GM23248 (cell line): Measurements from ENCODE around the gene P2RX4. TPM values are rescaled to one million over a fixed set of nuclear protein-coding genes. Genes with fewer than 3 reads are reported as not detected.

Experiments used
- DNase-seq: peaks from one replicate; pipeline ENCODE4 v3.0.0-alpha.2; 2015
- H2AFZ ChIP-seq: fragments of 200-600 bp; sonication (generic); 2 replicates; pipeline ENCODE4 v1.6.1; 2016; ENCODE audit warnings: antibody characterized with exemption
- H3F3A ChIP-seq: fragments of 200-600 bp; sonication (generic); 2 replicates; pipeline ENCODE4 v1.6.1; 2016; ENCODE audit warnings: mild to moderate bottlenecking, antibody characterized with exemption, mixed run types; ENCODE audit not compliant: insufficient read depth
- H3K27ac ChIP-seq: fragments of 200-600 bp; sonication (generic); 2 replicates; pipeline ENCODE4 v1.5.1; 2016; ENCODE audit warnings: mild to moderate bottlenecking
- H3K27me3 ChIP-seq: fragments of 200-600 bp; sonication (generic); replicated peaks from 2 replicates; pipeline ENCODE4 v1.6.1; 2016; ENCODE audit warnings: mild to moderate bottlenecking; ENCODE audit not compliant: insufficient read depth
- H3K36me3 ChIP-seq: fragments of 200-600 bp; sonication (generic); 2 replicates; pipeline ENCODE4 v1.6.1; 2016; ENCODE audit warnings: low read depth, mild to moderate bottlenecking
- H3K4me1 ChIP-seq: fragments of 200-600 bp; sonication (generic); 2 replicates; pipeline ENCODE4 v1.6.1; 2016; ENCODE audit warnings: mild to moderate bottlenecking; ENCODE audit not compliant: insufficient read depth
- H3K4me2 ChIP-seq: fragments of 200-600 bp; sonication (generic); one replicate; pipeline ENCODE4 v1.6.1; 2016; ENCODE audit warnings: mild to moderate bottlenecking; ENCODE audit not compliant: unreplicated experiment
- H3K4me3 ChIP-seq: fragments of 200-600 bp; sonication (generic); 2 replicates; pipeline ENCODE4 v1.5.1; 2016; ENCODE audit warnings: mild to moderate bottlenecking
- H3K79me2 ChIP-seq: fragments of 200-600 bp; sonication (generic); 2 replicates; pipeline ENCODE4 v1.6.1; 2016; ENCODE audit warnings: mild to moderate bottlenecking; ENCODE audit not compliant: insufficient read depth
- H3K9ac ChIP-seq: fragments of 200-600 bp; sonication (generic); 2 replicates; pipeline ENCODE4 v1.6.1; 2016; ENCODE audit warnings: mild to moderate bottlenecking
- H3K9me2 ChIP-seq: fragments of 200-600 bp; sonication (generic); 2 replicates; pipeline ENCODE4 v1.6.1; 2016; ENCODE audit warnings: mixed run types, mild to moderate bottlenecking, moderate library complexity; ENCODE audit not compliant: insufficient read depth
- H3K9me3 ChIP-seq: fragments of 200-600 bp; sonication (generic); one replicate; pipeline ENCODE4 v1.6.1; 2017; ENCODE audit warnings: low read depth
- H4K20me1 ChIP-seq: fragments of 200-600 bp; sonication (generic); 2 replicates; pipeline ENCODE4 v1.6.0; 2016; ENCODE audit not compliant: insufficient read depth
- EZH2 ChIP-seq: fragments of 200-600 bp; sonication (generic); IDR thresholded peaks from 2 replicates; pipeline ENCODE4 v1.6.1; 2018; ENCODE audit warnings: antibody characterized with exemption, mild to moderate bottlenecking; ENCODE audit not compliant: insufficient read depth, poor library complexity, severe bottlenecking
- EZH2phosphoT487 ChIP-seq: fragments of 200-600 bp; sonication (generic); IDR thresholded peaks from 2 replicates; pipeline ENCODE4 v1.6.1; 2018; ENCODE audit warnings: antibody characterized with exemption, moderate library complexity, mild to moderate bottlenecking, low read depth; ENCODE audit not compliant: insufficient read depth
- WGBS, 2 experiments: methylation state at CpG; one replicate each; pipeline ENCODE4 v1.1.6; 2015 to 2017; ENCODE audit warnings: low lambda C conversion rate in 2 of 2, low coverage in 1 of 2; ENCODE audit errors: missing lambda C conversion rate in 2 of 2; 5-methylcytosine and 5-hydroxymethylcytosine counted together
- in situ Hi-C: fragments of 300-500 bp; cut with MboI; formaldehyde crosslinking; loops from 2 replicates; pipeline ENCODE4 v1.15.0; 2020
- polyA plus RNA-seq: library from polyadenylated mRNA; unstranded; fragments of >200 nt; fragmentation: Nextera tagmentation; extraction: Ambion mirVana; gene quantifications from 2 replicates; pipeline ENCODE4 v1.2.1, GENCODE V29; 2016
- total RNA-seq: library from RNA; depleted of rRNA; stranded (reverse); fragments of >200 nt; shearing (Covaris generic); gene quantifications from 2 replicates; pipeline ENCODE4 v1.2.3, GENCODE V29; 2014

P2RX4 gene
- total and polyA plus RNA-seq, 2 experiments from 2014 or later = 18.5 to 27.9 TPM

GRCh38 chr12:121264135-121264534, 54.2 kb downstream of the P2RX4 start:
- H3K9me3 ChIP-seq = no peaks in the 10 kb centered on the region
- H2AFZ ChIP-seq = no peak overlapping the region
- H4K20me1 ChIP-seq = no peaks in the 10 kb centered on the region
- H3K36me3 ChIP-seq = peaks cover 21% of the 10 kb centered on the region; the same call in 1 of the 2 replicates
- TF ChIP-seq EZH2phosphoT487 (no peak), EZH2 (no peak)
- H3K27me3 ChIP-seq = no peaks in the 10 kb centered on the region
- H3K4me2 ChIP-seq = no peak overlapping the region
- no peak overlapping the region for H3K9ac ChIP-seq
- no peaks in the 10 kb centered on the region for H3K9me2 ChIP-seq
- 87 to 93% methylated on average over 8 of the region's 8 CpGs for WGBS, 2 experiments
- H3K79me2 ChIP-seq = no peaks in the 10 kb centered on the region
- H3K27ac ChIP-seq = no peak overlapping the region
- DNase-seq = no peak
- H3F3A ChIP-seq = no peaks in the 10 kb centered on the region
- no peak overlapping the region for H3K4me3 ChIP-seq
- H3K4me1 ChIP-seq = no peaks in the 10 kb centered on the region
- in situ Hi-C loops = no loop called here

- Histone ChIP-seq H3K9ac (no peak overlapping the region), H3K4me2 (no peak overlapping the region), H4K20me1 (no peaks in the 10 kb centered on the region), H3K9me3 (no peaks in the 10 kb centered on the region), H3K9me2 (no peaks in the 10 kb centered on the region), H3F3A (no peaks in the 10 kb centered on the region), H3K27me3 (no peaks in the 10 kb centered on the region), H3K4me1 (no peaks in the 10 kb centered on the region), H3K4me3 (no peak overlapping the region), H3K36me3 (peaks cover 24% of the 10 kb centered on the region; the same call in 1 of the 2 replicates), H3K27ac (no peak overlapping the region), H3K79me2 (no peaks in the 10 kb centered on the region), H2AFZ (no peak overlapping the region)
- no peak for DNase-seq
- WGBS, 2 experiments = 86 to 87% methylated on average over 10 of the region's 10 CpGs
- in situ Hi-C loops = no loop called here
- TF ChIP-seq EZH2phosphoT487 = no peak
- no peak for TF ChIP-seq EZH2
These were observed 55.1 kb downstream of the P2RX4 start for GRCh38 chr12:121264951-121265515.

GRCh38 chr12:121267822-121268221, 57.9 kb downstream of the P2RX4 start:
- DNase-seq = no peak
- Histone ChIP-seq H3K27me3 (no peaks in the 10 kb centered on the region), H3K79me2 (no peaks in the 10 kb centered on the region), H3K4me1 (no peaks in the 10 kb centered on the region), H3K4me3 (no peak overlapping the region), H3K4me2 (no peak overlapping the region), H3K9me3 (no peaks in the 10 kb centered on the region), H3K36me3 (peaks cover 28% of the 10 kb centered on the region; the same call in 1 of the 2 replicates), H3F3A (no peaks in the 10 kb centered on the region), H3K27ac (no peak overlapping the region), H3K9ac (no peak overlapping the region), H2AFZ (no peak overlapping the region), H3K9me2 (no peaks in the 10 kb centered on the region), H4K20me1 (no peaks in the 10 kb centered on the region)
- in situ Hi-C loops = no loop called here
- TF ChIP-seq EZH2 = no peak
- TF ChIP-seq EZH2phosphoT487 = no peak
- 100% methylated on average over 1 of the region's 1 CpG for WGBS, 2 experiments

- WGBS, 2 experiments = 93 to 97% methylated on average over 11 to 14 of the region's 14 CpGs
- H3K27me3 ChIP-seq = no peaks in the 10 kb centered on the region
These were observed 63.5 kb downstream of the P2RX4 start for GRCh38 chr12:121273364-121273896.

More at GRCh38 chr12:121273364-121273896, 63.5 kb downstream of the P2RX4 start:
- TF ChIP-seq EZH2 = no peak
- TF ChIP-seq EZH2phosphoT487 = no peak
- DNase-seq = no peak
- Histone ChIP-seq H3K9me3 (no peaks in the 10 kb centered on the region), H3K4me3 (no peak overlapping the region), H3F3A (peaks cover 20% of the 10 kb centered on the region), H3K27ac (no peak overlapping the region), H3K79me2 (peaks cover 10% of the 10 kb centered on the region), H2AFZ (no peak overlapping the region), H3K36me3 (peaks cover 18% of the 10 kb centered on the region; the same call in 1 of the 2 replicates), H3K9ac (no peak overlapping the region), H4K20me1 (no peaks in the 10 kb centered on the region), H3K9me2 (no peaks in the 10 kb centered on the region), H3K4me1 (peaks cover 15% of the 10 kb centered on the region), H3K4me2 (no peak overlapping the region)
- in situ Hi-C loops = no loop called here
